ENCODE data around the gene CATSPER2. TPM values are rescaled to one million over a fixed set of nuclear protein-coding genes. Genes with fewer than 3 reads are reported as not detected.

The CATSPER2 gene
- polyA plus RNA-seq: 8.9 and 13.0 TPM in 2 replicates

DNA sequence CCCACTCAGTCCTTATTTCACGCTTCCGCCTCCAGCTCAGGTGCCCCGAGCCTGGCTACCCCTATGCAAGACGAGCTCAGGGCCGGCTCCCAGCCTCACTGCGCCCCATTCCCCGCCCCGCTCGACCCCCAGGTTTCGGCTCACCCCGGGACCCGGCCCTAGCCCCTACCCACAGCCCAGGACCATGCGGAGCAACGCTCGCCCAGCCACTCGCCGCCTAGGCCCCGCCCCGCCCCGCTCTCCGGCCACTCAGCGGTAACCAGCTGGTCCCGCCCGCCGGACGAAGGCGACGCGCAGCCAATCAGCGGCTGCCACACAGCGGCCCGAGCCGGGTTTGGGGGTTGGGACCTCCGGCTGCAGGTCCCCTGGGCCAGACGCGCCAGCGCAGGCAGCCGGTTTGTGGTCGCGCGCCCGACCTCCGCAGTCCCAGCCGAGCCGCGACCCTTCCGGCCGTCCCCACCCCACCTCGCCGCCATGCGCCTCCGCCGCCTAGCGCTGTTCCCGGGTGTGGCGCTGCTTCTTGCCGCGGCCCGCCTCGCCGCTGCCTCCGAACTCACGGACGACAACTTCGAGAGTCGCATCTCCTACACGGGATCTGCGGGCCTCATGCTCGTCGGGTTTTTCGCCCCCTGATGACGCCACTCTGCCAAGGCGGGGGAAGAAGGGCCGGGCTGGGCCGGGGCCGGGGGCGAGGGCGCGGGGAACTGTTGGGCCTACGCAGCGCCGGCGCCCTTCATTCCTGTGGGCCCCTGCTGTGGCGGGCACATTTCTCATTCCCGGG lies at the start of gene CATSPER2:
TSS of gene CATSPER2 (minus strand) at position 196 of the 781 bp plus-strand sequence. CDS start 783 bp downstream, outside the sequence.

DNA sequence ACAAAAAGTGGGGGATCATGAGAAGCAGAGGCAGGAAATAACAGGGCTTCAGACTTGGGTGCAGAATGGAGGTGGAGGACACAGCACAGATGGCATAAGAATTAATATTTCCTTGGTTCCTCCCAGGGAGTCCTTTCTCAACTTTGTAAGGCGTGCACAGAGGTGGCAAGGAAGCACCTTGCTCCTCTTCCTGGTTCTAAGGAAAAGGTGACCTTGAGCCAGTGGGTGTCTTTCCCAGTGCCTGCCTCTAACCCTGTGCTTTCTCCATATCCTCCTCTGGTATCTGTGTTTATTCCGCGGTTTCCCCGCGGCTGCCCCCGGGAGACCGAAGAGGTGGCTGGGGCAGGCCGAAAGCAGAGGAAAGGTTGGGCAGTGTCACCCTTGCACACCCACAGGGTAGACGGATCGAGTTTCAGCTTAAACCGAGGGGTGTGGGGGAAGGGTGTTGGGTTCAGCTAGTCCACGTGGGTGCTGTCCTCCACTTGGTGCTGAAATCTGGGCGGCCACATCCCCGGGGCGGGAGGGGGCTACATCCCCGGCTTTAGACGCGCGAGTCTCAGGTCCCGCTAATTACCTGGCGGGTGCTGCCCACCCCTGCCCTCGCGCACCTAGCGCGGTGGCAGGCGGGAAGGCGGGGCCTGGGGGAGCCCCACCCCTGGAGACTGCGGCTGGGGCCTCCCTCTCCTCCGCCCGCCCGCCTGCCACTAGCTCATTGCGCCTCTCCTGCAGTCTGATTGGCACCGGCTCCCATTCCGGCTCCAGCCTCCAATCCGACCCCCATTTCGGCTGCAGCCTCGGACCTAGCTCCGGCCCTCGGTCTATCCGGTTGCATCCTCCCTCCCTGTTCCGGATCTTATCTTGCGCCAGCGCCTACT lies 44.7 kb upstream of the CATSPER2 start, which contains the start of gene CKMT1A:
TSS of gene CKMT1A (plus strand) at position 712 of the 875 bp plus-strand sequence. CDS start 192 bp downstream, outside the sequence.

DNA sequence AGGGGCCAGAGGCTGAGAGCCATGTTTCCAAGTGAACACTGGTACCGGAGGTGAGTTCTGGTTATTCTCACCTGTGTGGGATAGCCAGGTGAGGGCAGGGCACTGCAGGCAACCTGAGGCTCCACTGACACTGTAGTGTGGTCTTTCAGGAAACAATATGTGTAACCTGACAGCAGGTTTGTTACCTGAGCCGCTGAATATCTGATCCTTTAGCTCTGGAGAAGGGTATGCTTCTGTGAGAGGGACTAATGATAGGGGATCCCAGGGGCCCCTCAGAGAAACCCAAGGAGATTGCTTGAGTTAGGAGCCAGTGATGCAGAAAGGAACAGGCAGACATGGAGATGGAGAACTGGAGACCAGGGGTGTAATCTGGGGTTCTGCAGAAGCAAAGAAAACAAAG lies 29.9 kb downstream of the CATSPER2 start, which contains the start of gene STRC:
TSS of gene STRC (minus strand) at position 101 of the 400 bp plus-strand sequence. CDS start at position 23, 78 bp downstream.

DNA sequence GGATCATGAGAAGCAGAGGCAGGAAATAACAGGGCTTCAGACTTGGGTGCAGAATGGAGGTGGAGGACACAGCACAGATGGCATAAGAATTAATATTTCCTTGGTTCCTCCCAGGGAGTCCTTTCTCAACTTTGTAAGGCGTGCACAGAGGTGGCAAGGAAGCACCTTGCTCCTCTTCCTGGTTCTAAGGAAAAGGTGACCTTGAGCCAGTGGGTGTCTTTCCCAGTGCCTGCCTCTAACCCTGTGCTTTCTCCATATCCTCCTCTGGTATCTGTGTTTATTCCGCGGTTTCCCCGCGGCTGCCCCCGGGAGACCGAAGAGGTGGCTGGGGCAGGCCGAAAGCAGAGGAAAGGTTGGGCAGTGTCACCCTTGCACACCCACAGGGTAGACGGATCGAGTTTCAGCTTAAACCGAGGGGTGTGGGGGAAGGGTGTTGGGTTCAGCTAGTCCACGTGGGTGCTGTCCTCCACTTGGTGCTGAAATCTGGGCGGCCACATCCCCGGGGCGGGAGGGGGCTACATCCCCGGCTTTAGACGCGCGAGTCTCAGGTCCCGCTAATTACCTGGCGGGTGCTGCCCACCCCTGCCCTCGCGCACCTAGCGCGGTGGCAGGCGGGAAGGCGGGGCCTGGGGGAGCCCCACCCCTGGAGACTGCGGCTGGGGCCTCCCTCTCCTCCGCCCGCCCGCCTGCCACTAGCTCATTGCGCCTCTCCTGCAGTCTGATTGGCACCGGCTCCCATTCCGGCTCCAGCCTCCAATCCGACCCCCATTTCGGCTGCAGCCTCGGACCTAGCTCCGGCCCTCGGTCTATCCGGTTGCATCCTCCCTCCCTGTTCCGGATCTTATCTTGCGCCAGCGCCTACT lies 55.1 kb downstream of the CATSPER2 start, which contains the start of gene CKMT1B:
TSS of gene CKMT1B (plus strand) at position 700 of the 863 bp plus-strand sequence. CDS start 192 bp downstream, outside the sequence.

DNA sequence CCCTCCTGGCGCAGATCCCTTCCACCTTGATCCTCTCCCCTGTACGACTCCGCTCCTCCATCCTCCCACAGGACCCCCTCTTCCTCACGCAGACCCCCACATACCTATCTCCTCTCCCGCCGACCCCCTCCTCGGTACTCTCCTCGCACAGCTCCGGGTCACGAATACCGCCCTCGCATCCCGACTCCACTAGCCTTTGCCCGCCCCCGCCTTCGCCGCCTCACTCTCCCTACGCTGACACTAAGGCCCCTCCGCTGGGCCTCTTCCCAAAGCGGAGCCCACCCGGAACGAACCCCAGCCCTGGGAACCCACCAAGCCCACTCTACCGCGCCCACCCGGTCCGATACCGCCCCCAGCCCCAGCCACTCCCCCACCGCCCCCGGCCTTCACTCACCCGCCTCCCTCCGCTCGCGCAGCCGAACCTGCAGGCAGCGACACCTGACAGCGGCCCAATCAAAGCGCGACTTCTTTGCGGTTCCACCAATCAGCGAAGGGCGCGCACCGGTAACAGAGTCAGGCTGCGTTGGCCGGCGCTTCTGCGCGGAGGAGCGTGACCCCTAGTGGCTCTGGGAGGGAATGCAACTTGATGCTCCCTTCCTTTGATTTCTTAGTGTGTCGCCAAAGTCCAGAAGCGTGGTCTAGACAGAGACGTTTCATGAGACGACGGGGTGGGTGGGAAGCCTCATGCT lies 58.7 kb downstream of the CATSPER2 start, which contains the start of gene PPIP5K1:
TSS of gene PPIP5K1 (minus strand) at position 431 of the 689 bp plus-strand sequence. CDS start 5,704 bp downstream, outside the sequence.

Other genes starting within 250 kb of the CATSPER2 start
- 18.8 and 30.5 TPM in 2 replicates for gene TP53BP1, start 155.7 kb downstream of the CATSPER2 start, polyA plus RNA-seq
- gene MAP1A, start 131.2 kb downstream of the CATSPER2 start, polyA plus RNA-seq: 27.2 and 34.5 TPM in 2 replicates
- gene PPIP5K1, start 58.6 kb downstream of the CATSPER2 start, polyA plus RNA-seq: 6.4 and 6.9 TPM in 2 replicates
- 73.4 and 92.8 TPM in 2 replicates for gene CKMT1B, start 54.8 kb downstream of the CATSPER2 start, polyA plus RNA-seq
- 0.69 and 1.5 TPM in 2 replicates for gene STRC, start 30.0 kb downstream of the CATSPER2 start, polyA plus RNA-seq
- gene CKMT1A, start 45.0 kb upstream of the CATSPER2 start, polyA plus RNA-seq: 53.6 and 81.7 TPM in 2 replicates
- 153 and 226 TPM in 2 replicates for gene PDIA3, start 97.6 kb upstream of the CATSPER2 start, polyA plus RNA-seq
- gene ELL3, start 128.1 kb upstream of the CATSPER2 start, polyA plus RNA-seq: not detected in 2 replicates
- 1,942 and 2,090 TPM in 2 replicates for gene SERF2, start 143.5 kb upstream of the CATSPER2 start, polyA plus RNA-seq
- not detected in 2 replicates for gene SERINC4, start 151.4 kb upstream of the CATSPER2 start, polyA plus RNA-seq
- 13.9 and 21.5 TPM in 2 replicates for gene HYPK, start 151.8 kb upstream of the CATSPER2 start, polyA plus RNA-seq
- 18.5 and 20.9 TPM in 2 replicates for gene MFAP1, start 175.8 kb upstream of the CATSPER2 start, polyA plus RNA-seq
- gene WDR76, start 178.2 kb upstream of the CATSPER2 start, polyA plus RNA-seq: 0.15 TPM in 1 of 2 replicates, not detected in the other

Measured in Purkinje cell (primary cell).